WI38 (cell line): ENCODE results near the gene DDX24.

Experiments
- H3K4me3 ChIP-seq: 2 replicates; pipeline ENCODE4 v1.5.1; 2011; ENCODE audit warnings: low read depth, mild to moderate bottlenecking, control low read depth, low read length
- TF ChIP-seq, protein P1 (sequence below): IDR thresholded peaks from 2 replicates; pipeline ENCODE4 v1.5.1; 2012; ENCODE audit warnings: low read depth, mild to moderate bottlenecking, control low read depth, low read length

DDX24 gene

GRCh38 chr14:94120667-94121340 is 39.8 kb upstream of the DDX24 start:
- no peak overlapping the region for H3K4me3 ChIP-seq
- TF ChIP-seq, protein P1, sequence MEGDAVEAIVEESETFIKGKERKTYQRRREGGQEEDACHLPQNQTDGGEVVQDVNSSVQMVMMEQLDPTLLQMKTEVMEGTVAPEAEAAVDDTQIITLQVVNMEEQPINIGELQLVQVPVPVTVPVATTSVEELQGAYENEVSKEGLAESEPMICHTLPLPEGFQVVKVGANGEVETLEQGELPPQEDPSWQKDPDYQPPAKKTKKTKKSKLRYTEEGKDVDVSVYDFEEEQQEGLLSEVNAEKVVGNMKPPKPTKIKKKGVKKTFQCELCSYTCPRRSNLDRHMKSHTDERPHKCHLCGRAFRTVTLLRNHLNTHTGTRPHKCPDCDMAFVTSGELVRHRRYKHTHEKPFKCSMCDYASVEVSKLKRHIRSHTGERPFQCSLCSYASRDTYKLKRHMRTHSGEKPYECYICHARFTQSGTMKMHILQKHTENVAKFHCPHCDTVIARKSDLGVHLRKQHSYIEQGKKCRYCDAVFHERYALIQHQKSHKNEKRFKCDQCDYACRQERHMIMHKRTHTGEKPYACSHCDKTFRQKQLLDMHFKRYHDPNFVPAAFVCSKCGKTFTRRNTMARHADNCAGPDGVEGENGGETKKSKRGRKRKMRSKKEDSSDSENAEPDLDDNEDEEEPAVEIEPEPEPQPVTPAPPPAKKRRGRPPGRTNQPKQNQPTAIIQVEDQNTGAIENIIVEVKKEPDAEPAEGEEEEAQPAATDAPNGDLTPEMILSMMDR = no peak

- TF ChIP-seq, protein P1 = no peak
- no peak overlapping the region for H3K4me3 ChIP-seq
Observed at GRCh38 chr14:94119071-94119470, 38.1 kb upstream of the DDX24 start.

GRCh38 chr14:94117856-94118255 is 36.9 kb upstream of the DDX24 start:
- no peak overlapping the region for H3K4me3 ChIP-seq
- TF ChIP-seq, protein P1 = no peak

GRCh38 chr14:94116701-94117100 is 35.7 kb upstream of the DDX24 start:
- no peak overlapping the region for H3K4me3 ChIP-seq
- TF ChIP-seq, protein P1 = no peak

DNA sequence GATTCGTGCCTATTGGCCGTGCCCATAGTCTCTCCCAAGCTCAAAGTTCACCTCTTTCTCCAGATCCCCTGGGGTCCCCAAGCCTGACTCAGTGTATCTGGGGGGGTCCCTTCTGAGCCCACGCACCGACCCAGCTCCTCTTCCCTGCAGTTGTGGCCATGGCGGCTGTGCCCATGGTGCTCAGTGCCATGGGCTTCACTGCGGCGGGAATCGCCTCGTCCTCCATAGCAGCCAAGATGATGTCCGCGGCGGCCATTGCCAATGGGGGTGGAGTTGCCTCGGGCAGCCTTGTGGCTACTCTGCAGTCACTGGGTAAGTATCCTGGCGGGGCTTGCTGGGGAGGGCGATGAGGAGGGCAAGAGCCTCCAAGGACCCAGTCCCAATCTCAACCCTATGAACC is 34.6 kb upstream of the DDX24 start:
- H3K4me3 ChIP-seq = no peak overlapping the region
- TF ChIP-seq, protein P1 = no peak

- TF ChIP-seq, protein P1 = no peak
- no peak overlapping the region for H3K4me3 ChIP-seq
Observed at GRCh38 chr14:94115058-94115591, 34.1 kb upstream of the DDX24 start.

- TF ChIP-seq, protein P1 = no peak
- no peak overlapping the region for H3K4me3 ChIP-seq
Observed at GRCh38 chr14:94114589-94115057, 33.6 kb upstream of the DDX24 start.
